Heart left ventricle (tissue), 16 donors: Measurements from ENCODE around the gene ZC3H7A. TPM values are rescaled to one million over a fixed set of nuclear protein-coding genes. Genes with fewer than 3 reads are reported as not detected.
"Not testable (repeated sequence)": the region's sequence is repeated elsewhere in the genome, so short reads cannot be mapped to it uniquely, and the experiment has no call there.

ENCODE experiments used
- ATAC-seq, 4 donors: fragments of 200-7000 bp; cut with Tn5 transposase; one replicate each; pipeline ENCODE4 v1.9.1; 2020 to 2022; ENCODE audit warnings: moderate library complexity in 4 of 4, mild to moderate bottlenecking in 3 of 4, moderate number of reproducible peaks in 1 of 4
- DNase-seq, 5 donors: peaks; one replicate each; pipeline ENCODE4 v3.0.0-alpha.2; 2020
- H3K27ac ChIP-seq, 12 donors: fragments of 200-600 bp; sonication (generic) in 4 of 12; one replicate each; pipeline versions ENCODE4 v1.5.0 to v1.8.0; 2016 to 2022; ENCODE audit warnings: mild to moderate bottlenecking in 2 of 12
- H3K27me3 ChIP-seq, 9 donors: fragments of 200-600 bp; sonication (generic) in 2 of 9; one replicate each; pipeline versions ENCODE4 v1.5.1 to v1.8.0; 2016 to 2022; ENCODE audit warnings: mild to moderate bottlenecking in 3 of 9
- H3K36me3 ChIP-seq, 9 donors: fragments of 200-600 bp; sonication (generic) in 2 of 9; one replicate each; pipeline versions ENCODE4 v1.5.0 to v1.8.0; 2018 to 2022; ENCODE audit warnings: mild to moderate bottlenecking in 2 of 9
- H3K4me1 ChIP-seq, 12 donors: fragments of 200-600 bp; sonication (generic) in 4 of 12; one replicate each; pipeline versions ENCODE4 v1.5.0 to v1.8.0; 2016 to 2022; ENCODE audit warnings: mild to moderate bottlenecking in 3 of 12
- H3K4me3 ChIP-seq, 12 donors: fragments of 200-600 bp; sonication (generic) in 4 of 12; one replicate each; pipeline versions ENCODE4 v1.5.0 to v1.8.0; 2017 to 2022; ENCODE audit warnings: mild to moderate bottlenecking in 9 of 12, moderate library complexity in 4 of 12
- H3K9me3 ChIP-seq, 12 donors: fragments of 200-600 bp; sonication (generic) in 4 of 12; one replicate each; pipeline versions ENCODE4 v1.5.0 to v1.8.0; 2016 to 2022; ENCODE audit warnings: mild to moderate bottlenecking in 1 of 12
- POLR2A ChIP-seq, 2 donors: fragments of 450-650 bp; IDR thresholded peaks; one replicate each; pipeline ENCODE4 v1.6.1; 2017; ENCODE audit warnings: antibody characterized with exemption in 2 of 2, mild to moderate bottlenecking in 2 of 2, moderate library complexity in 2 of 2
- WGBS, 4 donors: extraction: QIAGEN DNeasy Blood & Tissue Kit in 2 of 4; methylation state at CpG; one replicate each; pipeline versions ENCODE4 v1.1.5 to v1.1.7; 2013 to 2018; 5-methylcytosine and 5-hydroxymethylcytosine counted together
- intact Hi-C, 10 donors: fragments of 100-400 bp; cut with DNase I; formaldehyde crosslinking; loops; one replicate each; pipeline versions ENCODE4 v1.11.1 to v1.14.2; 2022
- polyA plus RNA-seq, 2 donors: library from polyadenylated mRNA; stranded (reverse); fragments of 200-250 nt; gene quantifications; one replicate each; pipeline ENCODE4 v1.2.3, GENCODE V29; 2013
- total RNA-seq, 9 donors: library from RNA; depleted of rRNA in 2 of 9; stranded (reverse); fragments of >200 nt in 2 of 9; fragmentation: NEBNext Ultra II Directional in 3 of 9; extraction: Animal tissue kit (Norgen Biotek cat#: 25700) in 3 of 9; gene quantifications; one replicate each; pipeline versions ENCODE4 v1.1.0 to v1.2.4, GENCODE V29; 2016 to 2023
- TF ChIP-seq, protein P1 (sequence below), 12 donors: fragments of 200-600 bp; sonication (generic) in 4 of 12; IDR thresholded peaks; one replicate each; pipeline versions ENCODE4 v1.5.0 to v1.8.0; 2018 to 2022; ENCODE audit warnings: antibody characterized with exemption in 12 of 12, mild to moderate bottlenecking in 5 of 12
- donor health status: ischemic (EF 13 %, LVEDD 7.1; RV severe dilation, severe dysfunction).
- donor health status: healthy with polysubstance abuse.
- donor health status: DM: no; HTN: yes; CAD: no.
- donor health status: DM: no; HTN: no; CAD: no.
- donor health status: ischemic (EF 25% LVEDD 6.9; RV normal size, moderate dysfunction).
- donor health status: ischemic (EF 25% LVEDD 5.7; RV mildly dilated, moderate dysfunction).
- donor health status: healthy.
- donor health status: DM: yes; HTN: yes; CAD: no.
- donor health status: ischemic (EF 35%, LVEDD 5.7; RV mildly dilated, moderate dysfunction).
- donor health status: nonischemic (EF 11% LVEDD 7.7; RV severe dilation, severe dysfunction).
- donor health status: DM: yes; HTN: yes; CAD: no.
- donor health status: PGD.
- donor health status: ischemic (EF 29% LVEDD 5.4; RV normal size, mild dysfunction).
- donor health status: nonischemic (EF 23%, LVEDD 6.1; RV moderate dilation, normal function).

ZC3H7A gene
- total and polyA plus RNA-seq, 11 donors = 16.9 to 42.3 (median 27.9) TPM

DNA sequence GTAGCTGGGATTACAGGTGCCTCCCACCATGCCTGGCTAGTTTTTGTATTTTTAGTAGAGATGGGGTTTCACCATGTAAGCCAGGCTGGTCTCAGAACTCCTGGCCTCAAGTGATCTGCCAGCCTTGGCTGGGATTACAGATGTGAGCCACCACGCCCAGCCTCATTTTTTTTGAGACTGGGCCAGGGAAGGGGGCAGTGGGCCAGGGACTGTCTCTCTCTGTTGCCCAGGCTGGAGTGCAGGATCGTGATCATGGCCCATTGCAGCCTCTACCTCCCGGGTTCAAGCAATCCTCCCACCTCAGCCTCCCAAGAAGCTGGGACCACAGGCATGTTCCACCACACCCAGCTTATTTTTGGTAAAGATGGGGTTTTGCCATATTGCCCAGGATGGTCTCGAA, 38.3 kb upstream of the ZC3H7A start:
- TF ChIP-seq POLR2A (IDR thresholded peaks at IDR 0.05) = no peak
- TF ChIP-seq, protein P1, sequence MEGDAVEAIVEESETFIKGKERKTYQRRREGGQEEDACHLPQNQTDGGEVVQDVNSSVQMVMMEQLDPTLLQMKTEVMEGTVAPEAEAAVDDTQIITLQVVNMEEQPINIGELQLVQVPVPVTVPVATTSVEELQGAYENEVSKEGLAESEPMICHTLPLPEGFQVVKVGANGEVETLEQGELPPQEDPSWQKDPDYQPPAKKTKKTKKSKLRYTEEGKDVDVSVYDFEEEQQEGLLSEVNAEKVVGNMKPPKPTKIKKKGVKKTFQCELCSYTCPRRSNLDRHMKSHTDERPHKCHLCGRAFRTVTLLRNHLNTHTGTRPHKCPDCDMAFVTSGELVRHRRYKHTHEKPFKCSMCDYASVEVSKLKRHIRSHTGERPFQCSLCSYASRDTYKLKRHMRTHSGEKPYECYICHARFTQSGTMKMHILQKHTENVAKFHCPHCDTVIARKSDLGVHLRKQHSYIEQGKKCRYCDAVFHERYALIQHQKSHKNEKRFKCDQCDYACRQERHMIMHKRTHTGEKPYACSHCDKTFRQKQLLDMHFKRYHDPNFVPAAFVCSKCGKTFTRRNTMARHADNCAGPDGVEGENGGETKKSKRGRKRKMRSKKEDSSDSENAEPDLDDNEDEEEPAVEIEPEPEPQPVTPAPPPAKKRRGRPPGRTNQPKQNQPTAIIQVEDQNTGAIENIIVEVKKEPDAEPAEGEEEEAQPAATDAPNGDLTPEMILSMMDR (IDR thresholded peaks at IDR 0.05) = no peak
- Histone ChIP-seq H3K4me1 (peaks cover 0 to 13% (median 0%) of the 10 kb centered on the region in 12 donors), H3K9me3 (no peaks in the 10 kb centered on the region), H3K4me3 (no peak overlapping the region), H3K27ac (no peak overlapping the region), H3K27me3 (no peaks in the 10 kb centered on the region), H3K36me3 (peaks cover 2 to 47% (median 43%) of the 10 kb centered on the region in 9 donors)
- ATAC-seq (peak in 1 of 4 donors; percentile 11), DNase-seq (no peak)
- intact Hi-C loops = loop anchor here in 1 of 10 donors (10.0 kb wide), 1 partner anchor 71 kb away; no protein-coding TSS in a partner anchor
- WGBS, 4 donors = 84 to 91% (median 89%) methylated on average over 4 of the region's 4 CpGs

DNA sequence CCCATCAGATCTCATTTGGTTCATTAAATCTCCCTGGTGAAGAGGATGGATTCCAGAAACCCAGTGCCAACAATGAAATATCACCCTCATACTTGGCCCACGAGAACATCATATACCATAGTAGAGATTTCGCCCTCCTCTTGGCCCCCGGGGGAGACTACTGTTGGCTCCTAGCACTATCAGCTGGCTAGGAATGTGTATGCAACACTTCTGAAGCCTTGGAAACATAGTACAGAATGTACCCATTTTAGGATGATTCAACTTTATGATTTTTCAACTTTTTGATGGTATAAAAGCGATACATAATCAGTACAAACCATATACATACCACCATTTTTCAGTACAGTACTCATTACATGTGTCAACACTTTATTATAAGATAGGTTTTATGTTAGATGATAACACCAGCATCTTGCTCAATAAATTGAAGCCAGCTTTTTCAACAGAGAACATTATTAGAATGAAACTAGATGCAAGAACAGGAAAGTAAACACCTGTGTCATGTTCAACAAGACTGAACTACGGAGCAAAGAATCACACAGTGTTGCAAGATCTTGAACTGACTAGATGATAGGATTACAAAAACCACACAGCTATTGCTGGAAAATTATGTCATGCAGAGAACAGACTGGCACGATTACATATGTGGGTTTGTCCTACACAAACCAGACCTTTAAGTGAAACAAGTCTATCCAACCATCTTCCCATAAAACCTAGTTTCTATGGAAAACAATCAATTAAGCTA, 37.1 kb upstream of the ZC3H7A start:
- H3K27me3 ChIP-seq = no peaks in the 10 kb centered on the region
- ATAC-seq (no peak), DNase-seq (no peak)
- peaks cover 0 to 13% (median 0%) of the 10 kb centered on the region in 12 donors for H3K4me1 ChIP-seq
- TF ChIP-seq, protein P1 (IDR thresholded peaks at IDR 0.05) = no peak
- no peak for TF ChIP-seq POLR2A (IDR thresholded peaks at IDR 0.05)
- WGBS, 4 donors = 58 to 66% (median 62%) methylated on average over 6 of the region's 6 CpGs
- no peaks in the 10 kb centered on the region for H3K9me3 ChIP-seq
- intact Hi-C loops = loop anchor here in 1 of 10 donors (10.0 kb wide), 1 partner anchor 69 kb away; no protein-coding TSS in a partner anchor
- H3K36me3 ChIP-seq = peaks cover 2 to 35% (median 31%) of the 10 kb centered on the region in 9 donors
- H3K4me3 ChIP-seq = no peak overlapping the region
- no peak overlapping the region for H3K27ac ChIP-seq

DNA sequence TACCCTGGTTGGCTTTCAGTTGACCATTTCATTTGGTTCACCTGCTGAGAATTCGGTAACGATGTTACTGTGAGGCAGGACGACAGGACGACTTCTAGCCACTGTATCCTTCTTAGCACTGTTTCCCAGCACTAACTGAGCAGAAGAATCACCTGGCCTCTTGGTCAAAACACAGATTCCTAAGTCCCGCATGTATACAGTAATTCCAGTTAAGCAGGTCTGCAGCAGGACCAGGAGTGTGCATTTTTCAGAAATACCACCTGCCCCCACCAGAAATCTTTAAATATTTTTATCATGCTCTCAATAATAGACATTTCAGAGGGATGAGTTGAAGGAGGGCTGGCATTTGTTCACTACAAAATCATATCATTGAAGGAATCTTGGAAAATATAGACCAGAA, 31.6 kb upstream of the ZC3H7A start:
- H3K9me3 ChIP-seq = no peaks in the 10 kb centered on the region
- H3K27ac ChIP-seq = no peak overlapping the region
- WGBS, 4 donors = 78 to 91% (median 82%) methylated on average over 5 of the region's 5 CpGs
- no peaks in the 10 kb centered on the region for H3K27me3 ChIP-seq
- H3K4me3 ChIP-seq = no peak overlapping the region
- H3K36me3 ChIP-seq = no peaks in the 10 kb centered on the region
- H3K4me1 ChIP-seq = peaks cover 0 to 20% (median 6%) of the 10 kb centered on the region in 12 donors
- DNase-seq = no peak
- no peak for TF ChIP-seq POLR2A (IDR thresholded peaks at IDR 0.05)
- TF ChIP-seq, protein P1 (IDR thresholded peaks at IDR 0.05) = no peak
- no peak for ATAC-seq
- intact Hi-C loops = no loop called here

DNA sequence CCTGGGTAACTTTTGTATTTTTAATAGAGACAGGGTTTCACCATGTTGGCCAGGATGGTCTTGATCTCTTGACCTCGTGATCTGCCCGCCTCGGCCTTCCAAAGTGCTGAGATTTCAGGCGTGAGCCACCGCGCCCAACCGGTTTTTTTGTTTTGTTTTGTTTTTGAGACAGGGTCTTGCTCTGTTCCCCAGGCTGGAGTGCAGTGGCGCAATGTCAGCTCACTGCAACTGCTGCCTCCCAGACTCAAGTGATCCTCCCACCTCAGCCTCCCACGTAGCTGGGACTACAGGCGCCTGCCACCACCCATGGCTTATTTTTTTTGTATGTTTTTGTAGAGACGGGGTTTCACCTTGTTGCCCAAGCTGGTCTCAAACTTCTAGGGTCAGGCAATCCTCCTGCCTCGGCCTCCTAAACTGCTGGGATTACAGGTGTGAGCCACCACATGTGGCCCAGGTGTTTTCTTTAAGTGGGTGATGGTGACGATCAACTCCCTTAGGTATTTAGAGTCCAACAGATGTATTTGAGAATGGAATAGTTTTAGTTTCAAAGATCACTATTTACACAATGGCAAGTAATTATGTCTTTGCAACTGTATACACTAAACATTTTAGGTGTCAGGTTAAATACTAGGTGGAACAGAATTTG, 28.6 kb upstream of the ZC3H7A start:
- H3K4me1 ChIP-seq = peaks cover 0 to 30% (median 6%) of the 10 kb centered on the region in 12 donors
- ATAC-seq, H3K36me3 ChIP-seq, H3K9me3 ChIP-seq, DNase-seq, H3K27ac ChIP-seq, H3K27me3 ChIP-seq, intact Hi-C loops, H3K4me3 ChIP-seq: not testable (repeated sequence)
- 90 to 94% (median 92%) methylated on average over 13 of the region's 13 CpGs for WGBS, 4 donors
